Astrocyte of the spinal cord (primary cell): ENCODE measurements around the gene TACO1.

ENCODE experiments used
- DNase-seq: peaks from one replicate; pipeline ENCODE4 v3.0.0; 2011; ENCODE audit warnings: low read depth, low spot score
- H3K4me3 ChIP-seq: 2 replicates; pipeline ENCODE4 v1.5.1; 2011; ENCODE audit warnings: low read depth, mild to moderate bottlenecking, low read length, moderate library complexity
- in situ Hi-C: cut with HindIII; loops from 2 replicates; pipeline ENCODE4 v1.10.0; 2017; ENCODE audit warnings: low sequenced_read_pairs
- TF ChIP-seq, protein P1 (sequence below): IDR thresholded peaks from 2 replicates; pipeline ENCODE4 v1.5.1; 2012; ENCODE audit warnings: low read depth, mild to moderate bottlenecking, low read length, inconsistent platforms

TACO1 gene

DNA sequence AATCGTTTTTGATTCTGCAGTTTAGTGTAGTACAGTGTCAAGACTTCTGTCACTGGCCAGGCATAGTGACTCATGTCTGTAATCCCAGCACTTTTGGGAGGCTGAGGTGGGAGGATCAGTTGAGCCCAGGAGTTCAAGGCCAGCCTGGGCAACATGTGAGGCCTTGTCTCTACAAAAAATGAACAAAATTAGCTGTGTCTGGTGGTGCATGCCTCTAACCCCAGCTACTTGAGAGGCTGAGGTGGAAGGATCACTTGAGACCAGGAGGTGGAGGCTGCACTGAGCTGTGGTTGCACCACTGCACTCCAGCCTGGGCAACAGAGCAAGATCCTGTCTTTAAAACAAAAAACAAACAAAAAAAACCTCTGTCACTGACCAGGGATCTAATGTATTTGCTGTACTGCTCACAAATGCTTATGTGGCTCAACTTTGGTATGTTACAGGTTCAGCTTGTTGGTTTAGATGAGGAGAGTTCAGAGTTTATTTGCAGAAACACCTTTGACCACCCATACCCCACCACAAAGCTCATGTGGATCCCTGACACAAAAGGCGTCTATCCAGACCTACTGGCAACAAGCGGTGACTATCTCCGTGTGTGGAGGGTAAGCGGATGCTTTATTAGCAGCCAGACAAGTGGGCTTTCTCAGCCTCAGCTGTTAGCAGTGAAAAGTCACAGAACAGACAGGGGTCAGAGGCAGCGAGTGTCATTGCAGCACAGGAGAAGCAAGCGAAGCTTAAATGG, 22.5 kb upstream of the TACO1 start:
- TF ChIP-seq, protein P1, sequence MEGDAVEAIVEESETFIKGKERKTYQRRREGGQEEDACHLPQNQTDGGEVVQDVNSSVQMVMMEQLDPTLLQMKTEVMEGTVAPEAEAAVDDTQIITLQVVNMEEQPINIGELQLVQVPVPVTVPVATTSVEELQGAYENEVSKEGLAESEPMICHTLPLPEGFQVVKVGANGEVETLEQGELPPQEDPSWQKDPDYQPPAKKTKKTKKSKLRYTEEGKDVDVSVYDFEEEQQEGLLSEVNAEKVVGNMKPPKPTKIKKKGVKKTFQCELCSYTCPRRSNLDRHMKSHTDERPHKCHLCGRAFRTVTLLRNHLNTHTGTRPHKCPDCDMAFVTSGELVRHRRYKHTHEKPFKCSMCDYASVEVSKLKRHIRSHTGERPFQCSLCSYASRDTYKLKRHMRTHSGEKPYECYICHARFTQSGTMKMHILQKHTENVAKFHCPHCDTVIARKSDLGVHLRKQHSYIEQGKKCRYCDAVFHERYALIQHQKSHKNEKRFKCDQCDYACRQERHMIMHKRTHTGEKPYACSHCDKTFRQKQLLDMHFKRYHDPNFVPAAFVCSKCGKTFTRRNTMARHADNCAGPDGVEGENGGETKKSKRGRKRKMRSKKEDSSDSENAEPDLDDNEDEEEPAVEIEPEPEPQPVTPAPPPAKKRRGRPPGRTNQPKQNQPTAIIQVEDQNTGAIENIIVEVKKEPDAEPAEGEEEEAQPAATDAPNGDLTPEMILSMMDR: no peak
- no peak for DNase-seq
- in situ Hi-C loops: no loop called here
- H3K4me3 ChIP-seq: no peak overlapping the region

DNA sequence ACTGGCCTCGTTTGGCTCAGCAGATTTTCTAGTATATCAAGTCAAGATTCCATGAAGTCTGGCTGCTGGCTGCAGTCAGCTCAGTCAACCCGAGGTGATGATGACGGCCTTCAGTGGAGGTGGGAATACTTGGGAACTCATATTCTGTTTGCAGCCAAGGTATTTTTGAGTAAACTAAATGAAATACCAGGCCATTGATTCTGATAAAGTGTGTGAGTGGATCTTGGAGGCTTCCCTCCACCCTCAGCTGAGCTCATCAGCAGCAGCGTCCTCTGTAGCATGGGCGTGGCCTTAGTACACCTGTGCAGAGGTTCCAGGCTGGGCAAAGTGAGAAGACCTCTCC, 22.0 kb upstream of the TACO1 start:
- in situ Hi-C loops: no loop called here
- TF ChIP-seq, protein P1: no peak
- H3K4me3 ChIP-seq: no peak overlapping the region
- DNase-seq: no peak

DNA sequence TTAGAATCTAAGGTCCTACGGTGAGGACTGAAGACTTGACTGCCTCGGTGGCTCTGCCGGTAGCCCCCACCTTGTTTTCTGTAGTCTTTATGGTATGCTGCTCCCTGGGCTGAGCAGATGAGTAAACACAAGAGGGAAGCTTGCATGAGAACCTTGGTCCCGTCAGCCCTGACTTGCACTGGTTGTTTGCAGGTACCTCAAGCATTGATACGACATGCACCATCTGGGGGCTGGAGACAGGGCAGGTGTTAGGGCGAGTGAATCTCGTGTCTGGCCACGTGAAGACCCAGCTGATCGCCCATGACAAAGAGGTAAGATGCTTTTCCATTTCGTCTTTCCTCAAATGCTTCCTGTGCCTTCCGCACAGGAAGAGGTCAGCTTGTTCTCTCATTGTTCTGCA, 21.1 kb upstream of the TACO1 start:
- TF ChIP-seq, protein P1: no peak
- no peak overlapping the region for H3K4me3 ChIP-seq
- in situ Hi-C loops: no loop called here
- no peak for DNase-seq

DNA sequence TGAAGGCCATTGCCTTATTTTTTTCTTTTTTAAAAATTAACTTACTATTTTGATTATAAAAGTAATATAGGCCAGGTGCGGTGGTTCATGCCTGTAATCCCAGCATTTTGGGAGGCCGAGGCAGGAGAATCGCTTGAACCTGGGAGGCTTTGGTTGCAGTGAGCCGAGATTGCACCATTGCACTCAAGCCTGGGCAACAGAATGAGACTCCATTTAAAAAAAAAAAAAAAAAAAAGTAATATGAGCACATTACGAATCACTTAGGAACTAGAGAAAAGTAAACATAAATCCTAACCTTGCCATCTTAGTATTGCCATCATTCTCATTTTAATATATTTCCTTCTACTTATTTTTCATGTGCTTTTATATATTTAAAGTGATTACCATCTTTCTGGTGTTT, 12.9 kb upstream of the TACO1 start:
- H3K4me3 ChIP-seq: no peak overlapping the region
- DNase-seq: no peak
- TF ChIP-seq, protein P1: no peak
- in situ Hi-C loops: no loop called here

DNA sequence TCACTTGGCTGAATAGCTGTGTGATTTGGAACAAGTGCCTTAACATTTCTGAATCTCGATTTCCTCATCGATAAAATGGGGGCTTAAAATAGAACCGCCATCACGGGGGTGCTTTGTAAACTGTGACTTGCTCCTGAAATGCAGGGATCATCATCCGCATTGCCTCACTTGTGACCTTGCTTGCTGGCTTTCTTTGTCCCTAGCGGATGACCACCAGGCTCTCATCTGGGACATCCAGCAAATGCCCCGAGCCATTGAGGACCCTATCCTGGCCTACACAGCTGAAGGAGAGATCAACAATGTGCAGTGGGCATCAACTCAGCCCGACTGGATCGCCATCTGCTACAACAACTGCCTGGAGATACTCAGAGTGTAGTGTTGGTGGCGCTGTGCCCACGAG, 11.9 kb upstream of the TACO1 start:
- in situ Hi-C loops: no loop called here
- TF ChIP-seq, protein P1: no peak
- no peak overlapping the region for H3K4me3 ChIP-seq
- no peak for DNase-seq

DNA sequence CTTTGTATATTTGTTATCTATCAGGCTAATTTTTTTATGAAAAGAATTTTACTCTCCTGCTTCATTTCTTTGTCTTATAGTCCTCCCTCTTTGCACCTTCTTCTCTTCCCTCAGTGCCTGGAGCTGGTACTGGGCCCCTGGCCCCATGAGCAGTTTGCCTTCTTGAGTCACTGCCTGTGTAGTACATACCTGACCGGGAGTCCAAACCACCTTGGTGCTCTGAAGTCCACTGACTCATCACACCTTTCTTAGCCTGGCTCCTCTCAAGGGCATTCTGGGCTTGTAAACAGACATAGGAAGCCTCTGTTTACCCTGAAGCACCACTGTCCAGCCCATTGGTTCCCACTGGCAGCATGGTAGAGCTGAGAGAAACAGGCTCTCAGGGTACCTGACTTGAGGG, 11.0 kb upstream of the TACO1 start:
- TF ChIP-seq, protein P1: no peak
- no peak for DNase-seq
- in situ Hi-C loops: no loop called here
- no peak overlapping the region for H3K4me3 ChIP-seq

DNA sequence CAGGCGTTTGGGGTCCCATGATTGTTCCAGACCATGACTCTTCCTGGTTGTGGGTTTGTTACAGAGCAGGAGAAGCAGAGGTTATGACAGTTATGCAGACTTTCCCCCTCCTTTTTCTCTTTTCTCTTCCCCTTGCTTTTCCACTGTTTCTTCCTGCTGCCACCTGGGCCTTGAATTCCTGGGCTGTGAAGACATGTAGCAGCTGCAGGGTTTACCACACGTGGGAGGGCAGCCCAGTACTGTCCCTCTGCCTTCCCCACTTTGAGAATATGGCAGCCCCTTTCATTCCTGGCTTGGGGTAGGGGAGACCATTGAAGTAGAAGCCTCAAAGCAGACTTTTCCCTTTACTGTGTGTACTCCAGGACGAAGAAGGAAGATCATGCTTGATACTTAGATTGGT, 7.9 kb upstream of the TACO1 start:
- TF ChIP-seq, protein P1: no peak
- DNase-seq: no peak
- no peak overlapping the region for H3K4me3 ChIP-seq
- in situ Hi-C loops: no loop called here
